ENCODE measurements around the gene IL18. TPM values are rescaled to one million over a fixed set of nuclear protein-coding genes. Genes with fewer than 3 reads are reported as not detected.

IL18 gene
- polyA plus RNA-seq, 2 of the 4 experiments (the other 2 are of a cell fraction): 95.5 to 119 TPM

- peak; percentile 97 to 99 for ATAC-seq
- WGBS (ENCODE audit: missing lambda C conversion rate): 2% methylated on average over 11 of the region's 11 CpGs
- peak; percentile 51 to 71 for DNase-seq (ENCODE audit: low read depth in 1 of 2, low spot score in 1 of 2)
- H3K4me2 ChIP-seq: peak within 1 kb of the TSS; percentile 84
- peak within 1 kb of the TSS; percentile 5 to 64; a peak in 3 of 6 replicates for H3K27ac ChIP-seq
- FAIRE-seq: no peak
- H3K4me1 ChIP-seq: peaks cover 24% of the 10 kb centered on the region
- H3K4me3 ChIP-seq: peak within 1 kb of the TSS; percentile 46
- ChIA-PET POLR2A (interaction anchor here (0.9 to 1.0 kb wide), 2 partner anchors 11 to 89 kb away, joined by 3 to 5 read pairs; partner anchors contain the start of genes IL18, SDHD and TIMM8B), CTCF (interaction anchor here (0.6 to 5.6 kb wide), 20 partner anchors 8 to 88 kb away, joined by 3 to 50 read pairs (median 4); partner anchors contain the start of genes SDHD, TEX12 and TIMM8B)
- H3K9me3 ChIP-seq: no peaks in the 10 kb centered on the region
- no peak for TF ChIP-seq GATA3 (IDR thresholded peaks at IDR 0.05; ENCODE audit: borderline replicate concordance)
- peak; percentile 49; the same call in 1 of the 2 replicates for TF ChIP-seq KDM5A (IDR thresholded peaks at IDR 0.05)
- no peak for TF ChIP-seq NPAS2 (CRISPR knock-in tag; IDR thresholded peaks at IDR 0.05; ENCODE audit: borderline replicate concordance)
- no peak for TF ChIP-seq TFCP2L1 (CRISPR knock-in tag; IDR thresholded peaks at IDR 0.05)
- no peak for TF ChIP-seq FOXS1 (CRISPR knock-in tag; IDR thresholded peaks at IDR 0.05)
- no peak for TF ChIP-seq HOXB13 (CRISPR knock-in tag; IDR thresholded peaks at IDR 0.05; ENCODE audit: low read depth)
- TF ChIP-seq PHF8 (IDR thresholded peaks at IDR 0.05; ENCODE audit: borderline replicate concordance, low read depth): no peak
- TF ChIP-seq TP53 (CRISPR knock-in tag; IDR thresholded peaks at IDR 0.05): no peak
- no peak for TF ChIP-seq MAX (IDR thresholded peaks at IDR 0.05)
- no peak for TF ChIP-seq MAZ (IDR thresholded peaks at IDR 0.05; ENCODE audit: borderline replicate concordance, low read depth, low read length)
- no peak for TF ChIP-seq FOSL2 (IDR thresholded peaks at IDR 0.05)
- TF ChIP-seq FOSL2 (CRISPR knock-in tag; IDR thresholded peaks at IDR 0.05): no peak
- TF ChIP-seq, protein P1, sequence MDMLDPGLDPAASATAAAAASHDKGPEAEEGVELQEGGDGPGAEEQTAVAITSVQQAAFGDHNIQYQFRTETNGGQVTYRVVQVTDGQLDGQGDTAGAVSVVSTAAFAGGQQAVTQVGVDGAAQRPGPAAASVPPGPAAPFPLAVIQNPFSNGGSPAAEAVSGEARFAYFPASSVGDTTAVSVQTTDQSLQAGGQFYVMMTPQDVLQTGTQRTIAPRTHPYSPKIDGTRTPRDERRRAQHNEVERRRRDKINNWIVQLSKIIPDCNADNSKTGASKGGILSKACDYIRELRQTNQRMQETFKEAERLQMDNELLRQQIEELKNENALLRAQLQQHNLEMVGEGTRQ (IDR thresholded peaks at IDR 0.05): no peak
- TF ChIP-seq ESRRA (IDR thresholded peaks at IDR 0.05; ENCODE audit: borderline replicate concordance, low read length): no peak
- TF ChIP-seq MYC (IDR thresholded peaks at IDR 0.05; ENCODE audit: borderline replicate concordance, low read length): no peak
- no peak for TF ChIP-seq SREBF2 (IDR thresholded peaks at IDR 0.05)
- TF ChIP-seq, protein P2, sequence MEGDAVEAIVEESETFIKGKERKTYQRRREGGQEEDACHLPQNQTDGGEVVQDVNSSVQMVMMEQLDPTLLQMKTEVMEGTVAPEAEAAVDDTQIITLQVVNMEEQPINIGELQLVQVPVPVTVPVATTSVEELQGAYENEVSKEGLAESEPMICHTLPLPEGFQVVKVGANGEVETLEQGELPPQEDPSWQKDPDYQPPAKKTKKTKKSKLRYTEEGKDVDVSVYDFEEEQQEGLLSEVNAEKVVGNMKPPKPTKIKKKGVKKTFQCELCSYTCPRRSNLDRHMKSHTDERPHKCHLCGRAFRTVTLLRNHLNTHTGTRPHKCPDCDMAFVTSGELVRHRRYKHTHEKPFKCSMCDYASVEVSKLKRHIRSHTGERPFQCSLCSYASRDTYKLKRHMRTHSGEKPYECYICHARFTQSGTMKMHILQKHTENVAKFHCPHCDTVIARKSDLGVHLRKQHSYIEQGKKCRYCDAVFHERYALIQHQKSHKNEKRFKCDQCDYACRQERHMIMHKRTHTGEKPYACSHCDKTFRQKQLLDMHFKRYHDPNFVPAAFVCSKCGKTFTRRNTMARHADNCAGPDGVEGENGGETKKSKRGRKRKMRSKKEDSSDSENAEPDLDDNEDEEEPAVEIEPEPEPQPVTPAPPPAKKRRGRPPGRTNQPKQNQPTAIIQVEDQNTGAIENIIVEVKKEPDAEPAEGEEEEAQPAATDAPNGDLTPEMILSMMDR (IDR thresholded peaks at IDR 0.05): peak; percentile 93
- TF ChIP-seq BCL3 (IDR thresholded peaks at IDR 0.05): no peak
- TF ChIP-seq RAD21 (conservative IDR thresholded peaks at IDR 0.05 in 1 of 2, IDR thresholded peaks at IDR 0.05 in 1 of 2): peak; percentile 80
- no peak for TF ChIP-seq ELK1 (IDR thresholded peaks at IDR 0.05; ENCODE audit: low read depth, low read length)
- TF ChIP-seq SMC3 (IDR thresholded peaks at IDR 0.05): peak; percentile 78
- no peak for TF ChIP-seq ZSCAN20 (CRISPR knock-in tag; IDR thresholded peaks at IDR 0.05)
- no peak for TF ChIP-seq HOXB5 (CRISPR knock-in tag; IDR thresholded peaks at IDR 0.05)
- TF ChIP-seq CBX8 (IDR thresholded peaks at IDR 0.05): no peak
- TF ChIP-seq FOSB (CRISPR knock-in tag; IDR thresholded peaks at IDR 0.05): no peak
- TF ChIP-seq E2F6 (IDR thresholded peaks at IDR 0.05; ENCODE audit: borderline replicate concordance, low read depth): no peak
- TF ChIP-seq NFE2L2 (conservative IDR thresholded peaks at IDR 0.05; ENCODE audit: low read length): no peak
- no peak for TF ChIP-seq REST (IDR thresholded peaks at IDR 0.05)
- TF ChIP-seq CHD2 (IDR thresholded peaks at IDR 0.05; ENCODE audit: low read length, partially characterized antibody): no peak
- no peak for TF ChIP-seq RFX5 (IDR thresholded peaks at IDR 0.05)
- no peak for TF ChIP-seq KDM1A (IDR thresholded peaks at IDR 0.05; ENCODE audit: low read depth)
These were observed 11.1 kb upstream of the IL18 start, which contains the start of gene BCO2 for GRCh38 chr11:112174789-112175598. BCO2 (plus strand) TSS chr11:112175512; CDS start chr11:112175602, 90 bp downstream.
